H4 (cell line): ENCODE data around the gene FGFR2. TPM values are rescaled to one million over a fixed set of nuclear protein-coding genes. Genes with fewer than 3 reads are reported as not detected.
"Not testable (repeated sequence)": the region's sequence is repeated elsewhere in the genome, so short reads cannot be mapped to it uniquely, and the experiment has no call there.

ENCODE experiments used
- DNase-seq: peaks from one replicate; pipeline ENCODE4 v3.0.0-alpha.2; 2015; ENCODE audit warnings: low spot score
- total RNA-seq: library from RNA; depleted of rRNA; stranded (reverse); fragments of >200 nt; shearing (Covaris generic); gene quantifications from 2 replicates; pipeline ENCODE4 v1.2.3, GENCODE V29; 2014

Gene FGFR2
- total RNA-seq, 1 experiment from 2014 or later = 5.0 TPM

DNA sequence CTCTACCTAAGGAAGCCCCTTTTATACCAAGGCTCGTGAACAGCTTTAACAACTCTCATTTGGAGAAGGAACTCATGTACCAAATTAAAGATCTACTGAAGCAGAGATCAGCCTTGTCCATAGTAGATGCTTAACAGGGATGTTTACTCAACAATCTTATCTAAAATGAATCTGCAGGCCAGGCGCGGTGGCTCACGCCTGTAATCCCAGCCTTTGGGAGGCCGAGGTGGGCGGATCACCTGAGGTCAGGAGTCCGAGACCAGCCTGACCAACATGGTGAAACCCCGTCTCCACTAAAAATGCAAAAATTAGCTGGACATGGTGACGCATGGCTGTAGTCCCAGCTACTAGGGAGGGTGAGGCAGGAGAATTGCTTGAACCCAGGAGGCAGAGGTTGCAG lies 43.3 kb downstream of the FGFR2 start:
- not testable (repeated sequence) for DNase-seq

- no peak for DNase-seq
These were observed 44.6 kb downstream of the FGFR2 start for GRCh38 chr10:121553511-121554264.

DNA sequence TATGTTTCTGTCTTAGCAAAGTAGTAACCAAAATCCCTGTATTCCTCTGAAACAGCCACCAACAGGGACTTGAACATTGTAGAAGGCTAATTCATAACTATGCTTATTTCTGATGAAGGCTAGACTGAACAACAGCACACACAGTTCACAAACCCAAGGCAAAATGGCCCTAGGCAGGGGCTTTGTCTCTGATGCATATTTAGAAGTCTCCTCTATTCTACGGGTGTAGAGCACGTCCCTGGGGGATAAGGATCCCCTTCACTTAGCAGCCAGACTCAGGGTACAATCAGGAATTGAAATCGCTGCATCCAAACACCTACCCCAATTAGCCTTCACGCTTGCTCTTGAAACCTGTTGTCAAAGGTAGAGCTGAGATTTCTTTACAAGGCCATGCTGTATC lies 45.5 kb downstream of the FGFR2 start:
- no peak for DNase-seq

DNA sequence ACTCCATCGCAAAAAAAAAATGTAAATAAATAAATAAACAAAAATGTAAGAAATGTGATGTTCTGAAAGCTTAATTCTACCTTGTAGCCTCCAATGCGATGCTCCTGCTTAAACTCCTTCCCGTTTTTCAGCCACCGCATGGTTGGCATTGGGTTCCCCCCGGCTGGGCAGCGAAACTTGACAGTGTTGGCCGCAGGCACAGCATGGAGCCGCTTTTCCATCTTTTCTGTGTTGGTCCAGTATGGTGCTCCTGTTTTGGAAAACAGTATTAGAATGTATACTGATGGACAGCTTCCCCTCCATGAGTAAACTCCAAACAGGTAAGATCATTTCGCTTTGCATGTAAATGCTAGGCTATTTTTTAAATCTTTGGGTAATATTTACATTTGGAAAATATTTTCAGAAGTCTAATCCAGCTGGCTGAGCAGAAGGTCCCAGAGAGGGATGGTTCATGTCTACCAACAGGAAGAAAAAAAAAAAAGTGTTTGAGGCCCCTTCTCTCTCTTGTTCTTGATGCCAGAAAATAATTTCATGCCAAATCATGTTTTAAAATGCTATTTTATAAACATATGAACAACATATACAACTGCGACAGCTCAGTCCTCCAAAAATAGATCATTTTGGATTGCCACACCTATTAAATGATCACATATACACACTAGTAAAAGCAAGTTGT lies 46.9 kb downstream of the FGFR2 start:
- DNase-seq = no peak

GRCh38 chr10:121544301-121544869 lies 53.9 kb downstream of the FGFR2 start:
- DNase-seq = no peak

DNA sequence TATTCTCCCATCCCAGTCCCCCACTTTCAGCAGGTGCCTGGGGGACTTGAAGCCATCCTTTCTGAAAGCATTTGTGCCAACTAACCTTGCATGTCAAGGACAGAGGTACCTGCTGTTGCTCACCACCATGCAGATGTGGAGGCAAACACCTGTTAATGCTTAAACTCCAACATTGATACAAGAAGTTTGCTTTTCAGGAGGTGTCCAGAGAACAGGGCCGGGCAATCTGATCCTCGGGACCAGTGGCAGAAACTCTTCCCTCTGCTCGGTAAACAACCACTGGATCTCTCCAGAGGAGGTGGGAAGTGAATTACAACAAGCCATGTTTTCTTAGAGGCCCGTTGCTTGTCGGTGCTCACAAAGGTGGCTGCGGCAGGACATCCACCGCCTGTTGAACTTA lies 54.7 kb downstream of the FGFR2 start:
- DNase-seq = no peak

DNA sequence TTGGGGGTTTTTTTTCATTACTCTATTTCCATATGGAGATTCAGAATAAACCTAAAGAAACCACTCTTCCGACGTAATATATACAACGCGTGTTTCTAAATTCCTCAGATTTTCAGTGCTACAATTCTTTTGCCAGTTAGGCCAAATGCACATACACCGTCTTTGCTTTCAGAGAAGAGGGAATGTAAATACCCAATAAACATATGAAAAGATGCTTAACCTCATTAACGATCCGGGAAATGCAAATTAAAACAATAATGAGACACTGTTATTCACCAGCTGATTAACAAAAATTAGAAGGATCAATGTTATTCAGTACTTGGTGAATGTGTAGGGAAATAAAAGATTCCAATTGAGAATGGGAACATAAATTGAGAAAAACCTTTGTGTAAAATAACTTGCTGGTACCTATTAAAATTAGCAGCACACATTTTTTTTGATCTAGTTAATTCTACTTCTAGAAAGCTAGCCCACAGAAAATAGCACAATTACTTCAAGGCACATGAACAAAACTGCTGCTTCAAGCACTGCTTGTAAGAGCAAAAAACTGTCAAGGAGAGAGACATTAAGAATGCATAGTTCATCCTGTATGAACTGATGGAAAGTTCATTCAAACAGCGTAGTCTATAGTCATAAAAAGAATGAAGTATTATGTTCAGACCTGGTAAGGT lies 56.7 kb downstream of the FGFR2 start:
- DNase-seq = no peak

DNA sequence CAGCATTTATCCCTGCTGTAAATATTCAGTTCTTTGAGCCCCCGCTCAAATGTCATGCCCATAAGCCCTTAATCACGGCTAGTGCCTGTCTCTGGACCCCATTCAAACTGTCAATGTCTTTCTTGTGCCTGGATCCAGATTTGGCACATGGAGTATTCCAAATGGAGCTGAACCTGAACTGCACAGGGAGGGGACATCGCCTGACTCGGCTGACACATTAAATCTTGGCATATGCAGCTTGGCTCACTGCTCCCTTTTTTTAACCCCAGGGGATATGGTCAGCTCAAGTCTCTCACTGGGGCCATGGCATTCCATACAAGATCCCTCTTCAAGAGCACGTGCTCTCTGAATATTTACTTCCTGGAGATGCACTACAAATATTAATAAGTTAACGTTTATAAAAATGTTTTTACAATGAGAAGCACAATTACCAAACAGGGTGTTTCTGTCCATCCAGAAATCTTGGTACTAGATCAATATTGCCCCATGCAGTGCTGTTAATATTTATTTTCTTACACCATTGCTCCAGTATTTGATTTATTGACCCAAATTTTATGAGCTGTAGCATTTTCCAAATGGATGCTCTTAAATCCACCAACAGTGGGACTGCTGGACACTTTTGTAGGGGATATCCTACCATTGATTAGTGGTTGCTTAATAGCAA lies 57.4 kb downstream of the FGFR2 start:
- DNase-seq = no peak

DNA sequence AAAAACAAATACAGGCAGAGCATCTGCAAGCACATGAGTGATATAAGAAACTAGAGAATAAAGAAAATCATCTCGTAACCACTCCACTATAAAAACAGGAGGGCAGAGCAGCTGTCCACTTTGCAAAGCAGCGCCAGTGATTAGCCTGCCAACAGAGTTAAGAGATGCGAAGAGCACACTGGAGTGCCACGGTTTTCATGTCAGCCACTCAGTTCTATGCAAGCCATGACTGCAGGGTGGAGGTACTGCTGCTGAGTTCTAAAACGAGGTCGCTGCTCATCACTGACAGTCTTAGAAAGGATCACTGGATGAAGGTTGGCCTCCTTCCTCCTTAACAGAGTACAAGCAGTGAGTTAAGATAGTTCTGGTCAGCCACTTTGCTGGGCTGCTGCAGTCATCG lies 58.5 kb downstream of the FGFR2 start:
- DNase-seq = no peak

DNA sequence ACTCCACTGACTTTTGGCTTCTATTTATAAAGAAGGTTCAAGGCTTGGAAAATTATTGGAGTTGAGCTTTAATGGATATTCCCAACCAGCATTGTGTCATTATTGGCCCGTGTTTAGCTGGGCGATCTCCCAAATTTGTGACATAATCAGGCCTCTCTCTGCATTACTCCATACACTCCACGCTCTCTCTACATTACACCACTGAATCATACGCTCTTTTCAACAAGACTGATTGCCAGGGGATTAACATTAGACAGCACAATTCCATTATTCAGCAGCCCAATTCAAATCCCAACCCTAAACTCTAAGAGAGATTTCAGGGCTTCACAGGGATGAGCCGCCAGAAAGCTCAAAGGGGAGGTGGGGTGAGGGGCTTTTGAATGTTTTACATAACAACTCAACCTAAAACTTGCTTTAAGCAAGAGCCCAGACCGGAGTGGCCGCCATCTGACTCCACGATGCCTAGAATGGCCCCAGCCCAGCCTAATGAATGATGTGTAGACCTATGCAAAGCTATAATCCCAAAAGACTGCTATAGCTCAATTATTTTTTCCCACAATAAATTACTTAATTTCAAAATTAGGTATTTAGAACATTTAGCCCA lies 61.8 kb downstream of the FGFR2 start:
- no peak for DNase-seq

DNA sequence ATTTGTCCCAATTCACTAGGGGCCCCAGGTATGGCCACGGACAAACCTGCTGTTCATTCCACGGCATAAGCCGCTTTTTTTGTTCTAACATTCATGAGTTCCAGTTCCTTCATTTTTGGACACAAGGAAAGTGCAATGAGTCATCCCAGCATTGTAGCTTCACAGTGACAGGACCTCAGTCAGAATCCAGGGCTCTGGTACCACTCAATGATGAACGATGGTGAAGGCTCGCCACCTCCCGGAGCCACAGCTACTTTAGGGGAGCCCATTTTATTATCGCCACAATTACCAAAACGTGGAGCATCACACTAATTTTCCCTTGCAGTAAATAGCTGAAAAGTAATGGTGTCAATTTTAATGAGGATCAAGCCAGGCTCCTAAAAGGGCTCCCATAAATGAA lies 62.9 kb downstream of the FGFR2 start:
- DNase-seq = no peak

DNA sequence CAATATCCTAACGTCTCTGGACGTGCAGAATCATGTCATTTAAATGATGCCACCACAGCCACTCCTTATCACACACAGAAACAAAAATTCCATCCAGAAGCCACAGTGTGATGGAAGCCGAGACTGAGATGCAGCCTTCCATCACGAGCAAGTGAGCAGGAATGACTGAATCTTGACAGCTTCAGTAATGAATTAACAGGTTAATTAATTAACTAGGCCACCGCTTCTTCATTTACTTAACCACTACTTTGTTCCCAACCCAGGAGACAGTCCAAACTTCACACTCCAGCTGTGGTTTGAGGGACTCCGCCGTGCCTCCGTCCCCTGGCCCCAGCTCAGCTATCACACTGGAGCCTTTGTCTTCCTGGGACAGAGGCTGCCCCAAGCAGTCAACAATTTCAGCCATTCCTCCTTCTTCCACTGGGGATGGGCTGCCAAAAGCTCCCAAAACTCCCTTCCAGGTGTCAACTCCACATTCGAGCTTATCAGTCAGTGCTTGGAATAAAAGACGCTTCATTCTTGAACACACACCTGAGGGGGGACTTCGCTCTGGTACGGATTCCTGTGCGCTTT lies 65.9 kb downstream of the FGFR2 start:
- no peak for DNase-seq

GRCh38 chr10:121531830-121532178 lies 66.4 kb downstream of the FGFR2 start:
- no peak for DNase-seq

GRCh38 chr10:121531076-121531829 lies 67.0 kb downstream of the FGFR2 start:
- DNase-seq = no peak

- DNase-seq = no peak
These were observed 67.7 kb downstream of the FGFR2 start for GRCh38 chr10:121530481-121531075.

- peak; percentile 55 for DNase-seq
These were observed 70.6 kb downstream of the FGFR2 start for GRCh38 chr10:121527690-121528089.

DNA sequence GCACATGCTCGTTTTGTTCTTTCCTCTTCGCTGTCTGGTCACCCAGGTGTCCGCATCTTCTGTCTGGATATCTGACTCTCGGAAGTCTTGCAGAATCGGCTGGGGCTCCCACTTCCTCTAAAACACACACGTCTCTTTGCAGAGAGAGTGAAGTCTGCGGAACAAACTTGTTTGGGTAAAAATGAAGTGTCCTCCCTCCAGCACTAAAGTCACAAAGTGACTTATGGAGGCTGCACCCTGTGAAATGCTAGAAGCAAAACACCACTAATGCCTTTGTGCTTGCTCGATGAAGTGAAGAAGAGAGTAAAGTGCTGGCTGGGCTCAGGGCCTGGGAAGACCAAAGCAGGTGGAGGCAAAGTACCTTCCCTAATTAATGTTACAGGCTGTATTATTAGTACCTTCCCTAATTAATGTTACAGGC lies 71.4 kb downstream of the FGFR2 start:
- no peak for DNase-seq

- DNase-seq = no peak
These were observed 72.0 kb downstream of the FGFR2 start for GRCh38 chr10:121526135-121526790.

- DNase-seq = no peak
These were observed 72.8 kb downstream of the FGFR2 start for GRCh38 chr10:121525251-121526134.
